ENCODE data around the gene SATB1.
"Not testable (repeated sequence)": the region's sequence is repeated elsewhere in the genome, so short reads cannot be mapped to it uniquely, and the experiment has no call there.

Gene SATB1

GRCh38 chr3:18349197-18349798 lies 75.8 kb downstream of the SATB1 start:
- DNase-seq: no peak

GRCh38 chr3:18346097-18346496 lies 79.0 kb downstream of the SATB1 start:
- no peak for DNase-seq

GRCh38 chr3:18345015-18345367 lies 80.1 kb downstream of the SATB1 start:
- no peak for DNase-seq

- no peak for DNase-seq
Measured at GRCh38 chr3:18344306-18345014, 80.7 kb downstream of the SATB1 start.

GRCh38 chr3:18343809-18344208 lies 81.3 kb downstream of the SATB1 start:
- no peak for DNase-seq

- no peak for DNase-seq
Measured at GRCh38 chr3:18338827-18339514, 86.2 kb downstream of the SATB1 start.

GRCh38 chr3:18337231-18337630 lies 87.9 kb downstream of the SATB1 start:
- no peak for DNase-seq

- DNase-seq: no peak
Measured at GRCh38 chr3:18334837-18335601, 90.1 kb downstream of the SATB1 start.

GRCh38 chr3:18330772-18331441 lies 94.2 kb downstream of the SATB1 start:
- DNase-seq: not testable (repeated sequence)

GRCh38 chr3:18308096-18308650 lies 117.0 kb downstream of the SATB1 start:
- no peak for DNase-seq

GRCh38 chr3:18307529-18307928 lies 117.6 kb downstream of the SATB1 start:
- DNase-seq: no peak

- no peak for DNase-seq
Measured at GRCh38 chr3:18302517-18302916, 122.6 kb downstream of the SATB1 start.

GRCh38 chr3:18301781-18302180 lies 123.4 kb downstream of the SATB1 start:
- no peak for DNase-seq

- no peak for DNase-seq
Measured at GRCh38 chr3:18300916-18301315, 124.2 kb downstream of the SATB1 start.

- DNase-seq: no peak
Measured at GRCh38 chr3:18297126-18297525, 128.0 kb downstream of the SATB1 start.
